ENCODE data around the gene OR5F1. TPM values are rescaled to one million over a fixed set of nuclear protein-coding genes. Genes with fewer than 3 reads are reported as not detected.

Gene OR5F1
- not detected for polyA plus RNA-seq

DNA sequence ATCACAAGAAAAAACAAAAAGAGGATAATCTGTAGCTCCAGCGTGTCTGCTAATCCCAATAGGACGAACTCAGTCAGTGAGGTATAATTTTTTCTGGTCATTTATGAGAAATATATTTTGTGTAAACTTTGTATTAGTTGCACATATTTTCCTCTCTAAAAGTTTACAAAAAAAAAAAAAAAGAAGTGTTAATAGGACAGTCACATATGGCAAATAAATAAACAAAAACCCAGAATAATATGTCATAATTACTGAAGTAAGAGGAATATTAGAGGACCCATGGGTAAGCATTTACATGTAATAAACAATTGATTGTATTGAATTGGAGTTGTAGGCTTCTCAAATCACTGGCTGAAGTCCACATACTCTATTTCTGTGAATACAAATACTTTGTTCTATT, at the start of gene OR5F1:
TSS of gene OR5F1 (minus strand) at position 101 of the 400 bp plus-strand sequence. CDS start at position 101, 0 bp downstream.
- Histone ChIP-seq H3K4me3 (ENCODE audit: low read depth in 1 of 2, low read length in 2 of 2) (no peak within 1 kb of the TSS), H3K4me1 (ENCODE audit: control insufficient read depth in 2 of 2, insufficient read depth in 2 of 2, low read length in 1 of 2) (no peaks in the 10 kb centered on the region), H3K36me3 (ENCODE audit: control insufficient read depth in 2 of 2, insufficient read depth in 2 of 2, low read length in 1 of 2) (no peaks in the 10 kb centered on the region), H3K27ac (ENCODE audit: low read depth in 2 of 2, low read length in 1 of 2) (no peak within 1 kb of the TSS), H3K27me3 (ENCODE audit: control insufficient read depth in 1 of 2, insufficient read depth in 2 of 2, low read length in 2 of 2) (no peaks in the 10 kb centered on the region), H3K9me3 (ENCODE audit: control insufficient read depth in 2 of 2, insufficient read depth in 1 of 2, low read depth in 1 of 2, low read length in 1 of 2) (peaks cover 0 to 4% of the 10 kb centered on the region in 2 donors)
- WGBS, 2 donors, result 59 to 61% methylated on average over 2 of the region's 2 CpGs

DNA sequence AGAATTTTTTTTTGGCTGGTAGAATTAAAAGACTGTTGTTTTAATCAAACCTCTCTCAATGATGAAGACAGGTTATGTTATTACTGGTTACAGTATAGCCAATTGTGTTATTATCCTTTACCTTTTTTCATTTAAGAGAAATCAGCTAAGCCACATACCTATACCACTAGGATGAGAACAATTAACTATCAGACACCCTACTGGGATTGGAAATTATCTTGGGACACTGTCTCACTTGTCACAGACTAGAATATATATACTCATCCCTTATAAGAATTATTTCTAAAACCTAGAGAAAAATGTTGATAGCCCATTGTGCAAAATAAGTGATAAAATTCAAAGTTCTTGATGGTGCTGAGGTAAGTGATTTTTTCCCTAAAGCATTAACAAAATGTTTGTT, 32.9 kb upstream of the OR5F1 start, which contains the start of gene OR5AS1:
TSS of gene OR5AS1 (plus strand) at position 301 of the 400 bp plus-strand sequence. CDS start 2,765 bp downstream, outside the sequence.
- Histone ChIP-seq H3K27me3 (ENCODE audit: control insufficient read depth in 1 of 2, insufficient read depth in 2 of 2, low read length in 2 of 2) (no peaks in the 10 kb centered on the region), H3K4me1 (ENCODE audit: control insufficient read depth in 2 of 2, insufficient read depth in 2 of 2, low read length in 1 of 2) (no peaks in the 10 kb centered on the region), H3K4me3 (ENCODE audit: low read depth in 1 of 2, low read length in 2 of 2) (no peak within 1 kb of the TSS), H3K27ac (ENCODE audit: low read depth in 2 of 2, low read length in 1 of 2) (no peak within 1 kb of the TSS), H3K9me3 (ENCODE audit: control insufficient read depth in 2 of 2, insufficient read depth in 1 of 2, low read depth in 1 of 2, low read length in 1 of 2) (no peaks in the 10 kb centered on the region), H3K36me3 (ENCODE audit: control insufficient read depth in 2 of 2, insufficient read depth in 2 of 2, low read length in 1 of 2) (no peaks in the 10 kb centered on the region)

DNA sequence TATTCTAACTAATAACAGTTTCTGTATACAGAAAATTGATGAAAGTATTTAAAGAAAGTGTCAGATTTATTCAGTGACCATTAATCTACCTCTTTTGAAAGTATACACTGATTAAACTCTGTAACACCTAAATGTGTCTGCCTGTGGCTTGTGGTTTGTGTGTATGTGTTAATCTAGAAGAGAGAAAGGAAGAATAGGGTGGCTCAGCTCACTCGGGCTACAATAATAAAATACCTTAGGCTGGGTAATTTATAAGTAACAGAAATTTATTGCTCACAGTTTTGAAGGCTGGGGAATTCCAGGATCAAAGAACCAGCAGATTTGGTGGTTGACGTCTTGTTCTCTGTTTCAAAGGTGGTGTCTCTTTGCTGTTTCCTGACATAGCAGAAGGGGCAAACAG, 19.4 kb upstream of the OR5F1 start:
- WGBS, 2 donors, result 38 to 43% methylated on average over 2 of the region's 2 CpGs
- peaks cover 0 to 5% of the 10 kb centered on the region in 2 donors for H3K9me3 ChIP-seq (ENCODE audit: control insufficient read depth in 2 of 2, insufficient read depth in 1 of 2, low read depth in 1 of 2, low read length in 1 of 2)
- no peaks in the 10 kb centered on the region for H3K4me1 ChIP-seq (ENCODE audit: control insufficient read depth in 2 of 2, insufficient read depth in 2 of 2, low read length in 1 of 2)
- H3K4me3 ChIP-seq (ENCODE audit: low read depth in 1 of 2, low read length in 2 of 2), result no peak overlapping the region
- H3K27me3 ChIP-seq (ENCODE audit: control insufficient read depth in 1 of 2, insufficient read depth in 2 of 2, low read length in 2 of 2), result no peaks in the 10 kb centered on the region
- no peaks in the 10 kb centered on the region for H3K36me3 ChIP-seq (ENCODE audit: control insufficient read depth in 2 of 2, insufficient read depth in 2 of 2, low read length in 1 of 2)
- no peak overlapping the region for H3K27ac ChIP-seq (ENCODE audit: low read depth in 2 of 2, low read length in 1 of 2)

DNA sequence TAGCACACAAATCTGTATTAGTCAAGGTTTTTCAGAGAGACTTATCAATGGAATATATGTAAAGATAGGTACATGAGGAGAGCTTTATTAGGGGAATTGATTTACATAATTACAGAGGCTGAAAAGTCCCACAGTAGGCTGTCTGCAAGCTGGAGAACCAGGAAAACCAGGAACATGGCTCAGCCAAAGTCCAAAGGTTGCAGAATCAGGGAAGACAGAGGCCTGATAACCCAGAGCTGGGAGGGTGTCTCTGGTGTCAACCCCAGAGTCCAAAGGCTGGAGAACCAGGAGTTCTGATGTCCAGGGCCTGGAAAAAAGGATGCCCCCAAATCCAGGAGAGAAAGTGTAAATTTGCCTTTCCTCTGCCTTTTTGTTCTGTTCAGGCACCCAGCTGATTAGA, 16.3 kb upstream of the OR5F1 start:
- Histone ChIP-seq H3K4me3 (ENCODE audit: low read depth in 1 of 2, low read length in 2 of 2) (no peak overlapping the region), H3K4me1 (ENCODE audit: control insufficient read depth in 2 of 2, insufficient read depth in 2 of 2, low read length in 1 of 2) (no peaks in the 10 kb centered on the region), H3K9me3 (ENCODE audit: control insufficient read depth in 2 of 2, insufficient read depth in 1 of 2, low read depth in 1 of 2, low read length in 1 of 2) (peaks cover 0 to 5% of the 10 kb centered on the region in 2 donors), H3K36me3 (ENCODE audit: control insufficient read depth in 2 of 2, insufficient read depth in 2 of 2, low read length in 1 of 2) (no peaks in the 10 kb centered on the region), H3K27me3 (ENCODE audit: control insufficient read depth in 1 of 2, insufficient read depth in 2 of 2, low read length in 2 of 2) (no peaks in the 10 kb centered on the region), H3K27ac (ENCODE audit: low read depth in 2 of 2, low read length in 1 of 2) (no peak overlapping the region)

DNA sequence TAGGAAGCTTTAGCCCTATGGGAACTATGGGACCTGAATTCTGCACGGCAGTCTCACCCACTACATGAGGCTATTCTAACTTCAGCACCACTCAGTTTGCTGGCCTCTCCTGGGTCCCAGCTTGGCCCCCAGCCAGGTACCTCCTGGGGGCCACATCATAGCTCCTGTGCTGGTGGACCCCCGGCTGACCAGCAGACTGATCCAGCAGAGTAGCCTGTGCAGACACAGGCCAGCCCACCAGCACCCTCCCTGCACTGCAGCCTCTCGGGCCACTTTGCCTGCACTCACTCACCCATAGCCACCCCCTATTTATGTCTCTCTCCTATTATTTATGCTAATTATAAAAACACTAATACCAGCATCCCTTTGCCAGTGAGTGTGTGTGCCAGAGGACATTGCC, 23.5 kb downstream of the OR5F1 start:
- Histone ChIP-seq H3K4me3 (ENCODE audit: low read depth in 1 of 2, low read length in 2 of 2) (no peak overlapping the region), H3K4me1 (ENCODE audit: control insufficient read depth in 2 of 2, insufficient read depth in 2 of 2, low read length in 1 of 2) (no peaks in the 10 kb centered on the region), H3K36me3 (ENCODE audit: control insufficient read depth in 2 of 2, insufficient read depth in 2 of 2, low read length in 1 of 2) (no peaks in the 10 kb centered on the region), H3K9me3 (ENCODE audit: control insufficient read depth in 2 of 2, insufficient read depth in 1 of 2, low read depth in 1 of 2, low read length in 1 of 2) (peaks cover 0 to 4% of the 10 kb centered on the region in 2 donors), H3K27ac (ENCODE audit: low read depth in 2 of 2, low read length in 1 of 2) (no peak overlapping the region), H3K27me3 (ENCODE audit: control insufficient read depth in 1 of 2, insufficient read depth in 2 of 2, low read length in 2 of 2) (no peaks in the 10 kb centered on the region)
- 86 to 93% methylated on average over 3 of the region's 3 CpGs for WGBS, 2 donors

DNA sequence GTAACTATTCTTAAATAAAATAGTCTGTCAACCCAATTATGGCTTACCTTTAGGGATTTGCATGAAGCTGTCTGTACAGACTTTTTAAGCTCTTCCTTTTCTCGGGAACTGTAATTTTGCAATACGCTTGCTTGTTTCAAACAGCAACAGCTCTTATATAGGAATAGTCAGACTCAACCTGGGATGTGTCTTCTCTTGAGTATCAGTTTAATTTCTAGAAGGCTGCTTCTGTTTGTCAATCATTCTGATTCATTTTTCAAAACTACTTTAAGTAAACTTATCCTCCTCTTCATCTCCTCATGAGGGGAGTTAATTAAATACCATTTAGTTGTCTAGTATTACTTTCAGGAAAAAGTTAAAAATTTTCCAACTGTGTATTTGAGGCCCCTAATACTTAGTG, 24.6 kb downstream of the OR5F1 start, which contains the start of gene OR10AG1:
TSS of gene OR10AG1 (minus strand) at position 101 of the 400 bp plus-strand sequence. CDS start at position 63, 38 bp downstream.
- H3K36me3 ChIP-seq (ENCODE audit: control insufficient read depth in 2 of 2, insufficient read depth in 2 of 2, low read length in 1 of 2), result no peaks in the 10 kb centered on the region
- 82 to 97% methylated on average over 2 of the region's 2 CpGs for WGBS, 2 donors
- H3K27ac ChIP-seq (ENCODE audit: low read depth in 2 of 2, low read length in 1 of 2), result no peak within 1 kb of the TSS
- H3K27me3 ChIP-seq (ENCODE audit: control insufficient read depth in 1 of 2, insufficient read depth in 2 of 2, low read length in 2 of 2), result no peaks in the 10 kb centered on the region
- H3K4me3 ChIP-seq (ENCODE audit: low read depth in 1 of 2, low read length in 2 of 2), result no peak within 1 kb of the TSS
- H3K4me1 ChIP-seq (ENCODE audit: control insufficient read depth in 2 of 2, insufficient read depth in 2 of 2, low read length in 1 of 2), result no peaks in the 10 kb centered on the region
- H3K9me3 ChIP-seq (ENCODE audit: control insufficient read depth in 2 of 2, insufficient read depth in 1 of 2, low read depth in 1 of 2, low read length in 1 of 2), result peaks cover 0 to 4% of the 10 kb centered on the region in 2 donors

DNA sequence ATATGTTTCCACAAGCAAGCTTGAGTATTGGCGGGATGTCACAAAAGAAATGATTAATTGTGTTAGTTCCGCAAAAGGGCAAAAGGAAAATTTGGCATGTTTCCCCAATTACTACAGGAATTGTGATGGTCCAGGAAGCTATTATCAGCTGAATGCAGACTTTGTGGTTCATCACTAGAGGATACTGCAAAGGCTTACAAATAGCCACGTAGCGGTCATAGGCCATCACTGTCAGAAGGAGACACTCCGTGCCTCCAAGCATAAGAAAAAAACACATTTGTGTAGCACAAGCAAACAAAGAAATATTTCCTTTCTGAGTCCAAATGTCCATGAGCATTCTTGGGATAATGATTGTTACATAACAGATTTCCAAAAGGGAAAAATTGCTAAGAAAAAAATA, 26.5 kb downstream of the OR5F1 start:
- H3K27ac ChIP-seq (ENCODE audit: low read depth in 2 of 2, low read length in 1 of 2), result no peak overlapping the region
- no peaks in the 10 kb centered on the region for H3K36me3 ChIP-seq (ENCODE audit: control insufficient read depth in 2 of 2, insufficient read depth in 2 of 2, low read length in 1 of 2)
- H3K4me1 ChIP-seq (ENCODE audit: control insufficient read depth in 2 of 2, insufficient read depth in 2 of 2, low read length in 1 of 2), result no peaks in the 10 kb centered on the region
- no peaks in the 10 kb centered on the region for H3K27me3 ChIP-seq (ENCODE audit: control insufficient read depth in 1 of 2, insufficient read depth in 2 of 2, low read length in 2 of 2)
- H3K4me3 ChIP-seq (ENCODE audit: low read depth in 1 of 2, low read length in 2 of 2), result no peak overlapping the region
- WGBS, 2 donors, result 78 to 83% methylated on average over 5 of the region's 5 CpGs
- peaks cover 0 to 4% of the 10 kb centered on the region in 2 donors for H3K9me3 ChIP-seq (ENCODE audit: control insufficient read depth in 2 of 2, insufficient read depth in 1 of 2, low read depth in 1 of 2, low read length in 1 of 2)

DNA sequence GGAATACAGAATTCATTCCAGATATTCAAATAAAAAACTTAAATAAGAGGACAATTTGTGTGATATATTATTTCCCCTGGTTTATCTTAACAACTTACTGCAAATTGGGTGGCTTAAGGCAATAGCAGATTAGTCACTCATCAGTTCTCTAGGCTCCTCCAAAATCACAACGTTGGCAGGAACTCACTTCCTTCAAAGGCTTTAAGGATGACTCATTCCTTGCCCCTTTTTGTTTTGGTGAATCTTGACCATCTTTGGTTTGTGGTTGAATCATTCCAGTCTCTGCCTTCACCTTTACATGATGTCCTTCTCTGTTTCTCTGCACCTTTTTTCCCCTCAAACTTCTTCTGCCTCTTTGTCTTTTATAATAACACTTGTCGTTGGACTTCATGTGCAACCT, 28.0 kb downstream of the OR5F1 start:
- Histone ChIP-seq H3K27me3 (ENCODE audit: control insufficient read depth in 1 of 2, insufficient read depth in 2 of 2, low read length in 2 of 2) (no peaks in the 10 kb centered on the region), H3K27ac (ENCODE audit: low read depth in 2 of 2, low read length in 1 of 2) (no peak overlapping the region), H3K36me3 (ENCODE audit: control insufficient read depth in 2 of 2, insufficient read depth in 2 of 2, low read length in 1 of 2) (no peaks in the 10 kb centered on the region), H3K4me1 (ENCODE audit: control insufficient read depth in 2 of 2, insufficient read depth in 2 of 2, low read length in 1 of 2) (no peaks in the 10 kb centered on the region), H3K9me3 (ENCODE audit: control insufficient read depth in 2 of 2, insufficient read depth in 1 of 2, low read depth in 1 of 2, low read length in 1 of 2) (peaks cover 0 to 4% of the 10 kb centered on the region in 2 donors), H3K4me3 (ENCODE audit: low read depth in 1 of 2, low read length in 2 of 2) (no peak overlapping the region)
- 61 to 63% methylated on average over 2 of the region's 2 CpGs for WGBS, 2 donors

DNA sequence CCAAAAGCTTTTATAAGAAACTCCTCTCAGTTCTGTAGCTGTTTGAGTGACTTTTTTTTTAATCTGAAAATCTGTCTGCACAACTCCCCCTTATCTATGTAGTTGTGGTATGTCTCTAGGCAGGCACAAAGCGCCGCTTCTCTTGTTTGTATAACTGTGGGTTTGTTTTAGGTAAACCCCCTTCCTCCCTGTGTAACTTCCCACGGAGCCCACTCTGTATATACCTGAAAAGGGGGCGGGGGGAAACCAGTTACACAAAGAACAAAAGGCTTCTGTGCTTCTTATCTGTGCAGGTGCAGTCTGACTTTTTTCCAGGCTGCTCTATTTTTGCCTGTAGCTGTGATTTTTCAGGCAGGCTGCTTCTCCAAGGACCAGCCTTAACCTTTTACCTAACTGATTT, 37.9 kb downstream of the OR5F1 start:
- Histone ChIP-seq H3K27ac (ENCODE audit: low read depth in 2 of 2, low read length in 1 of 2) (no peak overlapping the region), H3K4me1 (ENCODE audit: control insufficient read depth in 2 of 2, insufficient read depth in 2 of 2, low read length in 1 of 2) (no peaks in the 10 kb centered on the region), H3K36me3 (ENCODE audit: control insufficient read depth in 2 of 2, insufficient read depth in 2 of 2, low read length in 1 of 2) (no peaks in the 10 kb centered on the region), H3K27me3 (ENCODE audit: control insufficient read depth in 1 of 2, insufficient read depth in 2 of 2, low read length in 2 of 2) (no peaks in the 10 kb centered on the region), H3K4me3 (ENCODE audit: low read depth in 1 of 2, low read length in 2 of 2) (no peak overlapping the region), H3K9me3 (ENCODE audit: control insufficient read depth in 2 of 2, insufficient read depth in 1 of 2, low read depth in 1 of 2, low read length in 1 of 2) (no peaks in the 10 kb centered on the region)
- 29 to 43% methylated on average over 4 of the region's 4 CpGs for WGBS, 2 donors

DNA sequence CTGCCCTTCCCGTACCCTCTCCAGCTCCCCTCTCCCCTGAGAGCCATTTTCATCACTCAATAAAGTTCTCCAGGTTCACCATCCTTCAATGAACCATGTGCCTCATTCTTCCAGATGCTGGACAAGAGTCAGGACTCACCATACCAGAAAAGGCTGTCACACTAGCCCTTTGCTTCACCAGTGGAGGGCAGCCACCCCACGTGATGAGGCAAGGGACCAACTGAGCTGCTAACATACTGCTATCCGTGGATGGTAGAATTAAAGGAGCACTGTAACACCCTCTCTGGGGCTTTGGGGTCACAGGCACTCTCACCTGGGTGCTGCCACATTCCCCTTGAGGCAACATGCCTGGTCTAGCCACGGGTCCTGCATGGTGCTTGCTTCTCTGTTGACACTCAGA, 45.1 kb downstream of the OR5F1 start:
- Histone ChIP-seq H3K4me1 (ENCODE audit: control insufficient read depth in 2 of 2, insufficient read depth in 2 of 2, low read length in 1 of 2) (no peaks in the 10 kb centered on the region), H3K9me3 (ENCODE audit: control insufficient read depth in 2 of 2, insufficient read depth in 1 of 2, low read depth in 1 of 2, low read length in 1 of 2) (peaks cover 0 to 4% of the 10 kb centered on the region in 2 donors), H3K36me3 (ENCODE audit: control insufficient read depth in 2 of 2, insufficient read depth in 2 of 2, low read length in 1 of 2) (no peaks in the 10 kb centered on the region), H3K27me3 (ENCODE audit: control insufficient read depth in 1 of 2, insufficient read depth in 2 of 2, low read length in 2 of 2) (no peaks in the 10 kb centered on the region), H3K27ac (ENCODE audit: low read depth in 2 of 2, low read length in 1 of 2) (no peak overlapping the region), H3K4me3 (ENCODE audit: low read depth in 1 of 2, low read length in 2 of 2) (no peak overlapping the region)
- 58 to 68% methylated on average over 4 of the region's 4 CpGs for WGBS, 2 donors
